HepG2 (cell line): ENCODE results near the gene PRR29.

Experiments
- ETS1 ChIP-seq: sonication (generic); formaldehyde crosslinking; IDR thresholded peaks from 2 replicates; pipeline ENCODE4 v1.4.0; 2020; ENCODE audit warnings: missing genetic modification reagents
- SRSF1 ChIP-seq: fragments of 200-400 bp; formaldehyde crosslinking; optimal IDR thresholded peaks from 2 replicates; pipeline ENCODE3; 2017; ENCODE audit warnings: mild to moderate bottlenecking, low read depth, low read length, moderate library complexity

GRCh38 chr17:63987221-63988126, 10.7 kb upstream of the PRR29 start:
- TF ChIP-seq SRSF1 (no peak), ETS1 (no peak)
